SW 1271 (cell line): ENCODE results near the gene CACNG5.

ENCODE experiments used
- DNase-seq, 2 experiments: peaks; one replicate each; lab custom pipeline; 2025; lab: John Stamatoyannopoulos, UW

Gene CACNG5

DNA sequence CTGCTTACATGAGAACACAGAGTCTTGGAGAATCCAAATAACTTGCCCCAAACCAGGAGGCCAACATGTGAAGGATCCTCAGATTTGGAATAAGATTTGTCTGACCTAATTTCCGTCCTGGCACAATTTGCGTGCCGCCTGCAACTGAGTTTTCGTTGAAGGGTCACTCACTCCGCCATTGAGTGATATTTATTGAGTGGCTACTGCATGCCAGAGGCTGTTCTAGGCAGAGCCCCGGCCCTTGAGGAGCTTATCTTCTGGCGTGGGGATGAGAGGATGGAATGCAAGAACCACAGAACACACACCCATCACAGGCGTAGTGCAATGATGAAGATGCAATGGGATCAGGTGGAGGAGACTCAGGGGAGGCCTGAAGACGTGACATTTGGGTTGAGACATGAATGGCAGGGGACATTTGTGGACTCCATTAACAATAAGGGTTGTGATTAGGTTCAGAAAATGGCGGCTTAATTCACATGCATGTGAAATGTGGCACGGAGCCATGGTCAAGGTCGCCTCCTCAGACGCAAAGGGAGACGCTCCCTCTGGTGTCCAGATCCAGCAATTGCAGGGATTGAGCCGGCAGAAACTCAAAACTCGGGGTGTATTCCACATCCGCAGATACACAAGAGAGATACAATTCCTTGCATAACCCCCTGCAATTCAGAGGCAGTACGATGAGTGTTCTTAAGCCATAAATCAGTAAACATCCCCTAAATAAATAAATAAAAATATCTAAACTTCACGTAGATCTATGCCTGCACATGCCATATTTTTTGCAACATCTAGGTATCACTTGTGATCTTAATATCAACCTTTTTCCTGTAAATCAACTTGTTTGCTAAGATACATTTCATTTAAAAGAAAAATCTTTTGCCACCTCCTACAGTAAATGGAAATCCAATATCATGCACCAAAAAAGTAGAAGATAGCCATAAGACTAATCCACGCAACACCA, 71.7 kb downstream of the CACNG5 start:
- peak in 1 of 2 experiments; percentile 64 for DNase-seq

DNA sequence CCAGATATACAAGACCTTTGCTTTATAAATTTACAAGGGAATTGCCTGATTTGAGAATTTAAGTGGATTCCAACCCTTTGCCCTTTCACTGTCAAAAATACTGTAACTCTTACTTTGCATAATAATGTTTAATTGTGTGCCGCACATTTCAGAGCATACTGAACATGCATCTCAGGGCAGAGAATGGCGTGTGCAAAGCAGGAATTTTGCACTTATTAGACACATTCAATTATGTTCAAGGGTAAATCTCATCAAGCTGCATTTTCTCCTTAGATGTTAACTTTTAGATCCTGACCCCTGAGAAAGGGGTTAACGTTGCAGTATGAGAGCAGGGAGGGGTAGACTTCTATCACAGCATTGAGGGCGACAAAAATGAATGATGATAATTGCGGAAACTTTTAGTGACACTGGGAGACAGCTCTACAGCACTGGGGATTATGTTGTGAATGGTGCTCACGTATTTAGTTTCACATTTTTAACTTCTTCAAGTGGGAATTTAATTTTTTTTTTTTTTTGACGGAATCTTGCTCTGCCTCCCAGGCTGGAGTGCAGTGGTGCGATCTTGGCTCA, 75.0 kb downstream of the CACNG5 start:
- no peak for DNase-seq

DNA sequence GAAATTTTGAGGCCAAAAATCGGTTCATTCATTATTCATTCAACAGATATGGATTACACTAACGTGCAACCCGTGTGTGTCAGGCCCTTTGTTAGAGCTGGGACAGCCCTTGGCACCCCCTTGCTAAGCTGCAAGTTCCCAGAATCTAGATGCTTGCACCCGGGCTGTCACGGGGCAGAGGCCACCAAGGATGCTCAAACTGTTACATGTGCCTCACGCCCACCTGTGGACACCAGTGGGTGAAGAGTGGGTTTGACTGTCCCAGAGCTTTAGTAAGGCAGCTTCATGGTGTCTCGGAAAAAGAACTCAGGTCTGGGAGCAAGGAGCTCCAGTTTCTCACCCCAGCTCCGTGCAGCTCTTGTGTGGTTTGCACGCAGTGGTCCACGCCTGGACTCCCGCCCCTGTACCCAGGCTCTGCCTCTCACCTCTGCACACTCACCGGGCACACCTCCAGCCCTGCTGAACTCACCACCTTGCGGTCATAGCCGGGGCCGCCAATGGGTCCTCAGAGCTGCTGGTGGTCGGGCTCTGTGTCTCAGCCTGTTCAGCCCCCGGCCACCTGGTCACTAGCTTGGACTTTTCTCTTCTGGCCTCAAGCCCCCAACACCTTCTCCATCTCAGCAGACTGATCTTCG, 75.9 kb downstream of the CACNG5 start:
- no peak for DNase-seq

DNA sequence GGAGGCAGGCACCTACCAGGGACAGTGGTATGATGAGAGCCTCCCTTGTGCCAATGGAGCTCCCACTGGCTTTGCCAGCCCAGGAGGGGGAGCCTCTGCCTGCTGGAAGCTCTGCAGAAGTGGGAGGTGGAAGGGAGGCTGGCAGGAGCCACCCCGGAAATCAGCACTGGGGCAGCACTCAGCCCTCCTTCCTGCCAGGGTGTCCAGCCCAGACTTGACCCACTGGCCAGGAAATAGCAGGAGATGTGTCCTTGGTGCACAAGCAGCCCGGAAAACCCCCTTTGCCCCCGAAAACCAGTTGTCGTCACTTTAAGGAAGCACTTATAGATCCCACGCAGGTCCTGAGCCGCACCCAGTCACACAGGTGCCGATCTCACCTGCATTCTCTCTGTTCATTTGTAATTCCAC, 80.3 kb downstream of the CACNG5 start:
- peak in 1 of 2 experiments; percentile 41 for DNase-seq

DNA sequence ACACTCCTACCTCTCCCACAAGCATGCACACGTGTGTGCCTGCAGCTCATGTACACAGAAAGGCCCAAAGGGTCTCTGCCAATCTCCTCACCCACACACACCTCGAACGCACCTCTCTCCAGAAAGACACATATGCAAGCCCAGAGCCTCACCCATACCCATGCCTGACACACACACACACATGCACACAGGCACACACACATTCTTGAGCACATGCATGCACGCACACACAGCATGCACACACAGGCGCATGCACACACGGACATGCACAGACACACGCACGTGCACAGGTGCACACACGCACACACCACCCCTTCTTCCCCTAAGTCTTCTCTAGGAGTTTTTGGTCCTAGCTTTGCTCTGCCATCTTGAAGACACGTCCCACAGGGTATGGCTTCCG, 80.9 kb downstream of the CACNG5 start:
- no peak for DNase-seq

DNA sequence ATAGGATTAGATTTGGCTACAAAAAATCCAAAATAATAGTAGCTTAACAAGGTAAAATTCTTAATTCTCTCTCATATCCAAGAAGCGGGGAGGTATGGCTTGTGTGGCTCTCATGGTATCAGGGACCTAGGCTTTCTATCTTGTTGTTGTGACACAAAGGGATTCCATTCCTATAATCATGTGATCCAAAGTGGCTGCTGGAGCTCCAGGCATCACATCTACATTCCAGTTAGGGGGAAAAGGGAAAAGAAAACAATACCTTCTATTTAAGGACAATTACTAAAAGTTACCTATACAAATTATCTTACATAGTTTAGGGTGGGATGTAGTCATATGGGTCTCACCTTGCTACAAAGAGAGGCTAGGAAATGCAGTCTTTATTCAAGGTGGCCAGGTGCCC, 82.0 kb downstream of the CACNG5 start:
- DNase-seq: no peak

DNA sequence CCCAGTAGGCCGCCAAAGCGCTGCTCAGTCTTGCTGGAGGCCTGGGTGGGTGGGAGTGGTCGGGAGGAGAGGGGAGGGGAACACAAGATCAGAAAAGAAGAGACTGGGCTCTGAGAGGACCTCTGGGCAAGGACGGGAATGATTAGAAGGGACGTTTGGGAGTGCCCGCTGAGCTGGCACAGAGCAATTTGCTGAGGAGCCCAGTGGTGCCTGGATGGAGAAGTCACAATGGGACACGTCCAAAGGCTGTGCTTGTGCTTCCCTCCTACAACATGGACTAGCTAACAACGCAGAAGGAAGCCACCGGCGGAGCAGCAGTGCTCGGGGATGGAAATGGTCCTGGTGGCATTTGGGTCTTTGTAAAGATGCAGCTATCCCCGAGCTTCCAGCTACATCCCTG, 84.0 kb downstream of the CACNG5 start:
- no peak for DNase-seq

DNA sequence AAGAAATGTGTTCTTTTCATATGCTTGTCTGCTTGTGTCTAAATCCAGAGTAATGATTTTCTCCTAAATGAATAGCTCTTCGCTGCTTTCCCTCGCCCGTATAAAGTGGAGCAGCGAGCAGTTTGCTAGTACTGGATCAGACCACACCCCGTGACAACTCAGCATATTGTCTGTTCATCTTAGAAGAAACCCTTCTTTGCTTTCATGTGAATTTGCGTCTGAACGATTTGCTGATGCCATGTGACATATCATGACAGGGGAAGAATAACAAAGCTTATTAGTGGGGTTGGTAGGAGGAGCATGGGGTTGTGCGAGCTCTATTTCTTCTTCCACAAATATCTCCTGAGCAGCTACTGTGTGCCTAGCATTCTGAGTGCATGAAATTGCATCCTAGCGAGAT, 85.5 kb downstream of the CACNG5 start:
- no peak for DNase-seq

DNA sequence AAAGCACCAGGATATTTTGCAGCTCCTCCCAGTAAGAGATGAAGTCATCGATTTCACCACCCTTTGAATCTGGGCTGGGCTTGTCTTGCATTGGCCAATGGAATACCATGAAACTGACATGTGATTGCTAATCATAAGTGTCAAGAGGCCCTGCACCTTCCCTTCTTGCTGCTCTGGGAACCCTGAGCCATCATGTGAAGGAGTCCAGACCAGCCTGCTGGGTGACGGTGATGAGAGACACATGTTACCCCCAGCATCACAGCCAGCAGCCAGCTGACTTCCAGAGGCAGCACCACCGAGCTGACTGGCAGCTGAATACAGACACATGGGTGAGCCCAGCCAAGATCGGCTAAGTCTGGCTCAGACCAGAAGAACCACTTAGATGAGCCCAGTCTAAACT, 86.0 kb downstream of the CACNG5 start:
- DNase-seq: no peak

DNA sequence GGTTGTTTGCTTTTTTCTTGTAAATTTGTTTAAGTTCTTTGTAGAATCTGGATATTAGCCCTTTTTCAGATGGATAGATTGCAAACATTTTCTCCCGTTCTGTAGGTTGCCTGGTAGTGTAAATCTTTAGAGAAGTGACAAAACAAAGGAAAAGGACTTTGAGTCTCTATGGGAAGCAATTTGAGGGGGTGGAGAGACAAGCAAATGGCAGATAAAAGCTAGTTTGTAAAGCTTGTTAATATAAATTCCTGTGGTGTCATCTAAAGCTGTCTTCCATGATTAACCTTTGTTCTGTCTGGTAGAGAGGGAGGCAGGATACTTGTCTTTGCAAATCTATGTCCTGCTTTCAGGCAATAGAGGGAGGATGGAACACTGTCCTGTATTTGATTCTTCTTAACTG, 89.0 kb downstream of the CACNG5 start:
- DNase-seq: no peak

DNA sequence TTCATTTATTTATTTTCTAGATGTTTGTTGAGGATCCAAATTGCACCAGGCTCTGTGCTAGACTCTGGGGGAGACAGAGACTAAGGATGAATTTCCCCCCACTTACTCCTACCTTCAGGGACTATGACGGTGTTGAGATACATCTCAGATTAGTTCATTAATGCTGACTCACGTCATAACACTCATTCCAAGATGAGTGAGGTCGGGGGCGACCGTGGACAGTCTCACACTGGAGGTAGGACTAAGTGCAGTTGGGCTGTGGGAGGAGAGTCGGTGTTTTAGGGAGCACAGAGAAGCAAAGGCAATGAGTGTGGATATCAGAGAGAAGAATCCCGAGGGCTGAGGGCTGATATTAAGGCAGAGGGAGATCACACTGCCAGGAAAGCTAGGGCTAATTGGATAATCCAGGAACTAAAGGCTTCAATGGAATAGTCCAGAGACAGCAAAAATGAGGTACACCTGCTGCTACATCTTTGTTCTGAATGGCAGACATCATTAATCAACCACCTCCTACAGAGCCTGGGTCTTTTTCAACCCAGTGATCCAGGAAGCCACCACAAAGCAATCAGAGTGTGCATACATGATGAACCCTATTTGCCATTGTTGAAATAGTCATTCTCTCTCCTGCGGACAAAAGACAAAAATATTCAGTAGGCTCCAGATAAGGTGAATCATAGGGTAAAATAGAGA, 91.0 kb downstream of the CACNG5 start:
- no peak for DNase-seq

DNA sequence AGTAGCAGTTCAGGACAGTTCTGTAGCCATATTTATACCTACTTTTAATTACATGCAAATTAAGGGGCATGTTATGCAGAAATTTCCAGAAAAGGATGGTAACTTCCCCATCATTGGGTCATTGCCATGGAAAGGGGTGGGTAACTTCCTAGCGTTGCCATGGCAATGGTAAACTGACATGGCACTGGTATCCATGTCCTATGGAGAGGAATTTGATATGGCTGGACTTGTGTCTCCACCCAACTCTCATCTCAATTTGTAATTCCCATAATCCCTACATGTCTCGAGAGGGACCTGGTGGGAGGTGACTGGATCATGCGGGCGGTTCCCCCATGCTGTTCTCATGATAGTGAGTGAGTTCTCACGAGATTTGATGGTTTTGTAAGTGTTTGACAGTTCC, 94.0 kb downstream of the CACNG5 start:
- no peak for DNase-seq

DNA sequence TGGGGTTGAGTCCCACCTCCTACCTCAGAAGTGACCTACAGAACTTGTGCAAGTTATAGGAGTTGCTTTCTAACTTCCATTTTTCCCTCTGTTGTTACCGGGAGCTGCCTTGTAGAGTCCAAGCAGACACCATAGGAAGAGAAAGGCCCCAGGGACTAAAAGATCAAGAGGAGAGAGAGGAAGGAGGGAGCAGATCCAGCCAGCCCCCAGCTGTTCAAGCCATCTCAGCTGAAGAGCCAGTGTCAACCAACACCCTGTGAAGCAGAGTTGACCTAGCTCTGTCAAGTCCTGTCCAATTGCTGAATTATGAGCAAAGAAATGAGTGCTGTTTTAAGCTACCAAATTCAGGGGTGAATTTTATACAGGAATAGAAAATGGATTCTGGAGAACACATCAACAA, 94.7 kb downstream of the CACNG5 start:
- no peak for DNase-seq

DNA sequence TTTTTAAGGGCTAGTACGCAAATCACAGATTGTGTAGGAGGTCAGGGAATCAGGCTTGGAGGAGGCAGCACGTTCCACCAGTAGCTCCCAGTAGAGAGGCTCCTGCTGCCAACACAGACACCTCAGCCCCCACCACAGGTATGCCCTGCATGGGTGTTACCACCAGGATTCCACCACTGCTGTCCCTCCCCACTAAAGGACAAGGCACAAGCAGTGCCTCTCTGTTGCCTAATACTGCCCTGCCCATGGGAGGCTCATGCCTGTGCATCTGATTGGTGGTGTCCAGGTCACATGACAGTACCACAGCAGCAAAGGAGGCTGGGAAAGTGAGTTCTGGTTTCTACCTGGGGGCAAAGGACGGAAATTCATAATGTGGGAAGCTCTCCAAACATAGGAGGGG, 96.0 kb downstream of the CACNG5 start:
- no peak for DNase-seq

DNA sequence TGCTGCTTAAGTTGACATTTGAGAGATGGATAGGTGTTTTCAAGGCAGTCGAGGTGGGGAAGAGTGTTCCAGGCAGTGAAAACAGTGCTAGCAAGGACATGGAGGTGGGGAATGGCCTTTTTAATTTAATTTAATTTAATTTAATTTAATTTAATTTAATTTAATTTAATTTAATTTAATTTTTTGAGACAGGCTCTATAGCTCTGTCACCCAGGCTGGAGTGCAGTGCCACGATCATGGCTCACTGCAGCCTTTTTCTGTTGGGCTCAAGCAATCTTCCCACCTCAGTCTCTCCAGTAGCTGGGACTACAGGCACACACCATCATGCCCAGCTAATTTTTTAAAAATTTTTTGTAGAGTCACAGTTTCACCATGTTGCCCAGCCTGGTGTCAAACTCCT, 97.4 kb downstream of the CACNG5 start:
- no peak for DNase-seq

DNA sequence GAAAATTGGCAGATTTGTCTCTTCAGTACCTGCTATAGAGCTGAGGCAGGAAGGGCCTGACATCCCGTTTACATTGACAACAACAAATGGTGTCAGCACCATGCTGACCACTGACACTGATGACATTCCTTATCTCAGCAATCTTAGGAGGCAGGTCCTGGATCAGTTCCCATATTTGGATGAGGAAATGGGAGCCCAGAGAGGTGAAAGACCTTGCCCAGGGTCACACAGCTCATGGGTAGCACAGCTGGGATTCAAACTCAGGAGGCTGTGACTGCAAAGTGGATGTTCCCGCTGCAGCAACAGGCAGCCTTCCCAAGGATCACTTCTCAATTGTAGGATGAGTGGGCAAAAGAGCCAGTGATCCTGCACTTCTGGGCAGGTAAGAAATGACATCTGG, 99.1 kb downstream of the CACNG5 start:
- DNase-seq: no peak
